OCI-M1 (cell line): ENCODE data around the gene WIPI1.
A peak's percentile ranks its signal among the peaks of the same experiment; 100 is the strongest.
"Not testable (repeated sequence)": the region's sequence is repeated elsewhere in the genome, so short reads cannot be mapped to it uniquely, and the experiment has no call there.

Experiments
- DNase-seq: peaks from one replicate; lab custom pipeline; 2025; lab: John Stamatoyannopoulos, UW

The WIPI1 gene

DNA sequence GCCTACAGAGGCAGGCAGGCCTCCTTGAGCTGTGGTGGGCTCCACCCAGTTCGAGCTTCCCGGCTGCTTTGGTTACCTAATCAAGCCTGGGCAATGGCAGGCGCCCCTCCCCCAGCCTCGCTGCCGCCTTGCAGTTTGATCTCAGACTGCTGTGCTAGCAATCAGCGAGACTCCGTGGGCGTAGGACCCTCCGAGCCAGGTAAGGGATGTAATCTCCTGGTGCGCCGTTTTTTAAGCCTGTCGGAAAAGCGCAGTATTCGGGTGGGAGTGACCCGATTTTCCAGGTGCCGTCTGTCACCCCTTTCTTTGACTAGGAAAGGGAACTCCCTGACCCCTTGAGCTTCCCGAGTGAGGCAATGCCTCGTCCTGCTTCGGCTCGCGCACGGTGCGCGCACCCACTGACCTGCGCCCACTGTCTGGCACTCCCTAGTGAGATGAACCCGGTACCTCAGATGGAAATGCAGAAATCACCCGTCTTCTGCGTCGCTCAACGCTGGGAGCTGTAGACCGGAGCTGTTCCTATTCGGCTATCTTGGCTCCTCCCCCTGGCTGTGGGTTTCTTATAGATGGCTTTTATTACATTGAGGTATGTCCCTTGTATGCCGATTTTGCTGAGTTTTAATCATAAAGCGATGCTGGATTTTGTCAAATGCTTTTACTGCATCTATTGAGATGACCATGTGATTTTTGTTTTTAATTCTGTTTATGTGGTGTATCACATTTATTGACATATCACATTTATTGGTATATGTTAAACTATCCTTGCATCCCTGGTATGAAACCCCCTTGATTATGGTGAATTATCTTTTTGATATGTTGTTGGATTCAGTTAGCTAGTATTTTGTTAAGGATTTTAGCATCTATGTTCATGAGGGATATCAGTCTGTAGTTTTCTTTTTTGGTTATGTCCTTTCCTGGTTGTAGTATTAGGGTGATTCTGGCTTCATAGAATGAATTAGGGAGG is 43.4 kb downstream of the WIPI1 start:
- peak; percentile 70 for DNase-seq

DNA sequence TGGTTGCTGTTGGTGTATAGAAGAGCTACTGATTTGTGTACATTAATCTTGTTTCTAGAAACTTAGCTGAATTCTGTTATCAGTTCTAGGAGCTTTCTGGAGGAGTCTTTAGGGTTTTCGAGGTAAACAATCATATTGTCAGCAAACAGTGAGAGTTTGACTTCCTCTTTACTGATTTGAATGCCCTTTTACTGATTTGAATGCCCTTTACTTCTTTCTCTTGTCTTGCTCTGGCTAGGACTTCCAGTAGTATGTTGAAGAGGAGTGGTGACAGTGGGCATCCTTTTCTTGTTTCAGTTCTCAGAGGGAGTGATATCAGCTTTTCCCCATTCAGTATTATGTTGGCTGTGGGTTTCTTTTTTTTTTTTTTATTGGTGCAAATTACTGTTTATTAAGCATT is 49.6 kb downstream of the WIPI1 start:
- not testable (repeated sequence) for DNase-seq

- not testable (repeated sequence) for DNase-seq
These were observed 53.5 kb downstream of the WIPI1 start for GRCh38 chr17:68403837-68404236.

GRCh38 chr17:68403122-68403521 is 54.2 kb downstream of the WIPI1 start:
- DNase-seq = no peak

GRCh38 chr17:68401288-68401687 is 56.0 kb downstream of the WIPI1 start:
- no peak for DNase-seq

GRCh38 chr17:68400404-68400735 is 56.9 kb downstream of the WIPI1 start:
- DNase-seq = no peak

DNA sequence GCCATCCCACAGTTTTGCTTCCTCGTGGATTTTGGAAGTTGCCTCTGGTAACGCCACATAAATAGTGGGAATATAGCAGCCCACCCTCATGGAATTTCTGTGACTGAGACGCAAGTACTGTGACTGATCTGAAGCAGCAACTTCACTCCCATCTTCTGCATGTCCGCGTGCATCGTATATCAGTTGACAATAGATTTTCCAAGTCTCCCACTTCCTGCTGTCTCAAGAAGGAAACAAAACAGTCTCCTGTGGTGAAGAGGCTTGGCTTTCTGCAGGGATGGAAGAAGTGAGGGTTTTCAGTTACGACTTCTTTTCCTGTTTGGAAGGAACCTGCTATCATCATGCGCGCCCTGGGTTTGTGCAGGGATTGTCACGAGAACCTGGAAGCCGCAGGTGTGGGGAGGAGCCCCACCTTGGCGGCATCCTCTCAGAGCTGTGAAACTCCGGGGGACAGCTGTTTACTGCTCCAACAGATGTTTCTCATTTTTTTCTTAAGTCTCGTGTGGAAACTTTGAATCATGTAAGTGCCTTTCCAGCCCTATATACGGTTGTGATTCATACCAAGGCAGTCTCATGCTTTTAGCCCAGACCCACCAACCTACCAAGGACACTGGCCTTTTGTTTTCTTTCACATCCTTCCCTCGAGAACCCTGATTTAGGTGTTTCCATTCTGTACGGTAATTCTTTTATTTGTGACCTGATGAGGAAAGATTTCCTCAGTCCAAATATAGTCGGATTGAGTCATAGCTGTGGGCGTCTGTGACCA is 57.5 kb downstream of the WIPI1 start:
- no peak for DNase-seq

DNA sequence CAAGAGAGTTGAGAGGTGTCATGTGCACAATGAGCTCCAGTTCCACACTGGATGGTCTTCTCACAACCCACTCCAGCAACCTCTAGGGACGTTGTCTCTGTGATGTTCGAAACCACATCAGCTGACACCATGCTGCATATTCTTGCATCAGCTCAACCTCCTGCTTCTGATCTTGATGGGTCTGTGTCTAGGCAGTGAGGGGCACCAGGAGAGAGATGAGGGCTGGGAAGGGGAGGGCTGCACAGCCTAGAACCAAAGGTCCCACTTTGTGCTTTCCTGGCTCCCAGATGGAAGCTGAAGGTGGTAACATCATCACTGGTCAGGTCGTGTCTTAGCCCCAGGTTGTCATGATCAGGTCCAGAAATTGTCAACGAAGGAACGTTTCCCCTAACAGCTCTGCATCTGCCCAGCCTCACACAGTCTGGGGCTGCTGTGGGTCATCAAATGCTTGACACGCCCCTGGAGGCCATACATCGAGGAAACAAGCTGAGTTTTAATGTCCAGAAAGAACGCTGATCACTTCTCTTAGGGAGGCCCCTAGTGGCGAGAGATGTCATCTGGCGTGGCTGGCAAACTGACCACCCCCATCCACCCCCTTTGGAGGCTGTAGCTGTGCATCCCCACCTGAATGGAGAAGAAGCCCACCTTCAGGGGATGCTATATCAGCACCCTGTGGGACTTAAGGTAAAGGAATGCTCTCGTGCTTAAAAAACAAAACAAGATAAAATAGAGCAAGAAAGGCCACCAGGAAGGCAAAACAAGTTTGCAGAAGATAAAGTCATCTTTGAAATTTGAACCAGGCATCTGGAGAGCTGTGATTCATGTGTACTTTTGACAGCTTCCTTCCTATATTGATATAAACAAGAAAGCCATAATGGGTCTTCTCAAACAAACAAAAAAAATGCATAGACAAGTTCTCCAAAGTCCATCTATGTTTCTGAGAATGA is 58.3 kb downstream of the WIPI1 start:
- DNase-seq = peak; percentile 82

GRCh38 chr17:68397108-68397536 is 60.2 kb downstream of the WIPI1 start:
- DNase-seq = no peak

GRCh38 chr17:68396226-68397107 is 60.8 kb downstream of the WIPI1 start:
- DNase-seq = no peak

DNA sequence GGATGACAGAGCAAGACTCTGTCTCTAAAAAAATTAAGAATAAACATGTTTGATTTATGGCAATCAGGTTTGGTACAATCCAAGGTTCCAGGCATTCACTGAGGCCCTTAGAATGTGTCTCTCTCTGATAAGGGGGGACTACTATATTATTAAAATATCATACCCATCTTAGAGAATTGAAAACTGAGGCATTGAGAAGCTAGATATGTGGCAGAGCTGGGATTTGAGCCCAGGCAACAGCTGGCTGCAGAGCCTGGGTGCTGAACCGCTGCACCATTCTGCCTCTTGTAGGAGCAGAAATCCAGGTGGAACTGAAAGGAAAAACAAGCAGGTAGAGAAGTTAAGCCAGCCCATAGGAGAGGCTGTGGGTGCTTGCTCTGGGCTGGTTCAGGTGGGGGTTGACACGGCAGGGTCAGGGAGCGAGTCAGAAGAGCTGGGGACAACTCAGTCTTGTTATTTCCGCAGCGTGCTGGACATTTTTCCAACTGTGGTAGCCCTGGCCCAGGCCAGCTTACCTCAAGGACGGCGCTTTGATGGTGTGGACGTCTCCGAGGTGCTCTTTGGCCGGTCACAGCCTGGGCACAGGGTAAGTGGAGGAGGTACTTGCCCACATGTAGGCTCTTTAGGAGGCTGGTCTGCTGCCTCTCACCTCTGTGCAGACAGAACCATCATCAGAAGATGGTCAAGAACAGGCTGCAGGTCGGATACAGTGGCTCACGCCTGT is 62.5 kb downstream of the WIPI1 start:
- no peak for DNase-seq

DNA sequence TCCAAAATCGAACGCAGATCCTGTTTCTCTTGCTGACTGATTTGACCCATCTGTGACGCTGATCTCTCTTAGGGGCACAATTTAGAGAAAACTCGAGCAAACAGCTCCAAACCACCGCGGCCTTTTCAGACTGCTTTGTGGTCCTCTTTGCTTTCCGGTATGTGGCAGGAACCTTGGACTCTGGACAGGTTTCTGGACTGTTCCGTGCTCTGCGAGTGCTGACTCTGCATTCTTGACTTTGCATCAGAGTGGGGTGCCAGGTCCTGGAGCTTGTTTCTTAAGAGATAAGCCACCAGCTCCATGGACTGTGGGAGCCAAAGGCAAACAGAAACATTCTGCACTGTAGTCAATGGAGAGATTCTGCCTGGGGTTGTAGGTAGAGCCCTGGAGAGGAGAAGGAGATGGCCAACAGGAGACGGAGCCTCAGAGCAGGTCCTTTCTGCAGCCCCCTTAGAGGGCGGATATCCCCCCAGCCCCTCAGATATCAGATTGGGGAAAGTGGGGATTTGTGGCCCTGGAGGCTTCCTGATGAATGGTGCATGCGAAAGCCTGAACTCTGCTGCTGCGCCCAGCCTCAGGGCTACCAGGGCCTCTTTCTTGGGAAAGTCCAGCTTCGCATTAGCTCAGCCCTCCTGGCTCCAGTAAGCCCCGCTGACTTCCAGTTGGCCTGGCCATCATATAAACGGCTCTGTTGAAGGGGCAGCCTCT is 65.6 kb downstream of the WIPI1 start:
- no peak for DNase-seq

- no peak for DNase-seq
These were observed 66.3 kb downstream of the WIPI1 start for GRCh38 chr17:68390888-68391545.

- DNase-seq = no peak
These were observed 68.3 kb downstream of the WIPI1 start for GRCh38 chr17:68389041-68389440.

GRCh38 chr17:68387435-68388218 is 69.7 kb downstream of the WIPI1 start:
- DNase-seq = no peak

- DNase-seq = no peak
These were observed 71.6 kb downstream of the WIPI1 start for GRCh38 chr17:68385490-68386215.

GRCh38 chr17:68384941-68385340 is 72.4 kb downstream of the WIPI1 start:
- no peak for DNase-seq

- no peak for DNase-seq
These were observed 72.8 kb downstream of the WIPI1 start for GRCh38 chr17:68384471-68384870.
